Measurements from ENCODE around the gene SLC7A1. TPM values are rescaled to one million over a fixed set of nuclear protein-coding genes. Genes with fewer than 3 reads are reported as not detected.

SLC7A1 gene
- total RNA-seq, 6 donors from 2014 or later, result 2.1 to 38.0 (median 21.5) TPM

DNA sequence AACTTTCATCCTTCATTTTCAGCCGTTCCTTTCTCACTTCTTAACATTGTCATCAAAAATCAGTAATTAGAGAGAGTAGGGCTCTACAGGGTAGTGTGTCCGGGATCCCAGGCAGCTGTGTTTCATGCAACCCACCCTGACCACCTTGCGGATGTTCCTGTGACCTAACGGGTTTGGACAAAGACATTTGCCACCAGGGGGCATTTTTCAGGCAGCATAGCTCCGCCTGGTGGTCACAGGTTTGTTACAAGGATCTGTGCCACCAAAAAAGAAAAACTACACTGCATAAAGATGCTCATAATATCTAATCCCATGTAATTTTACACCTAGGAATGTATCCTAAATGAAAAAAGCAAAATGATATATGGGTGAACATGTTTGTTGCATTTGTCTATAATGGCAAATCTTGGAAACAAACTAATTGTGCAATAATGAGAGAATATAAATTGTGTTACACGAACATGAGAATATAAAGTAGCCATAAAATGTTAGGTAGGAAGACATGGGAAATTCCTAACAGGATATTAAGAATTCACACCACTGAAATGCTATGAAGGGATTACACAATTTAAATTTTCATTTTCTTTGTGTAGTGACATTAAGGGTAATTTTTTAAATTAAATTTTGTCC lies 123.0 kb downstream of the SLC7A1 start:
- no peaks in the 10 kb centered on the region for H3K9me3 ChIP-seq
- no peak overlapping the region for H3K27ac ChIP-seq
- DNase-seq (no peak), ATAC-seq (ENCODE audit: low FRiP score in 2 of 2) (peak in 1 of 2 donors; percentile 67)
- no peaks in the 10 kb centered on the region for H3K4me1 ChIP-seq
- no peak for TF ChIP-seq POLR2A (IDR thresholded peaks at IDR 0.05)
- TF ChIP-seq POLR2AphosphoS5 (IDR thresholded peaks at IDR 0.05), result no peak
- TF ChIP-seq CTCF (IDR thresholded peaks at IDR 0.05), result peak; percentile 25 to 62 (median 43)
- H3K4me3 ChIP-seq, result no peak overlapping the region
- no peaks in the 10 kb centered on the region for H3K27me3 ChIP-seq
- WGBS, 2 donors, result 49 to 51% methylated on average over 6 of the region's 6 CpGs
- H3K36me3 ChIP-seq, result no peaks in the 10 kb centered on the region

DNA sequence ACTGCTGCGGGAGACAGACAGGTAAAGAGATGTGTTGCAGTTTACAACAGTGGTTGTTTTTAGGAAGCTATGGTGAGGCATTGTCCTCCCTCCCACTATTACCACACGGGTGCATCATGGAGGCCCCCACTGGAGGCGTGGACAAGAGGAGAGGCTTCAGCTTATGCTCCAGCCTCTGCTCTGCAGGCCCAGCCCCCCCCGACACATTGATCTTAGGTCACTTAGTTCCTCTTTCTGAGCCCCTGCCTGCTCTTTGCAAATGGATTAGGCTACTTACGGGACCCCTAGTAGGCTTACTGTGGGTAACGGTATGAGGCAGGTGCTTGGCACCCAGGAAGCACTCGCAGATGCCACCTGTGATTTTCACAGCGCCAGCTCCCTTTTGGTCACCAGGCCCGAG lies 123.9 kb downstream of the SLC7A1 start:
- Histone ChIP-seq H3K4me1 (no peaks in the 10 kb centered on the region), H3K9me3 (no peaks in the 10 kb centered on the region), H3K4me3 (no peak overlapping the region), H3K27me3 (no peaks in the 10 kb centered on the region), H3K27ac (no peak overlapping the region), H3K36me3 (no peaks in the 10 kb centered on the region)
- ATAC-seq (ENCODE audit: low FRiP score in 2 of 2) (peak in 1 of 2 donors; percentile 41), DNase-seq (no peak)
- WGBS, 2 donors, result 81 to 85% methylated on average over 8 to 9 of the region's 9 CpGs
- TF ChIP-seq POLR2A (IDR thresholded peaks at IDR 0.05) (no peak), POLR2AphosphoS5 (IDR thresholded peaks at IDR 0.05) (no peak), EP300 (IDR thresholded peaks at IDR 0.05) (no peak), CTCF (IDR thresholded peaks at IDR 0.05) (no peak)

DNA sequence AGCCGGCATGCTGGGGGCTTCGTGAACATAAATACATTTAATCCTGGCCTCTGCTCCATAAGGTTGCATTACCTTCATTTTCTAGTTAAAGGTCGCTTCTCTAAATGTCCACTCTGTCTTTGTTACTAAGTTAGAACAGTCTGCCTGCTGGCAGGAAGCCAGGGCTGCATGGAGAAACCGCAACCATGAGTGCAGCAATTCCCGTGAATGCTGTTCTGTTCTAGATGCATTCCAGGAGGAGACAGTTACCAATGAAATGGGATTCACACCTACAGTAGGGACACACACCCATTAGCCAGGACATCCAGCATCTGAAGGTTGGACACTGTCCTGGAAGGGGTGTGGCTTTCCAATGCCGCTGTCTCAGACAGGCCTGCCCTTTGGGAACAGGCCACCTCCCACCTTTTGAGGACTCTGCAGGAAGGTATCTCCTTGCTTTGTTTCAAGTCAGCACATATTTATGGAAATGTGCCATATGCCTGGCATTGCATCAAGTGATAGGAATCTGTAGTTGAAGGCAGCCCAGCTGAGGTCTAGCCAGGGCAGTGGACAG lies 129.7 kb downstream of the SLC7A1 start:
- TF ChIP-seq EP300 (IDR thresholded peaks at IDR 0.05) (no peak), POLR2AphosphoS5 (IDR thresholded peaks at IDR 0.05) (no peak), CTCF (IDR thresholded peaks at IDR 0.05) (no peak), POLR2A (IDR thresholded peaks at IDR 0.05) (no peak)
- H3K4me1 ChIP-seq, result no peaks in the 10 kb centered on the region
- H3K27ac ChIP-seq, result no peak overlapping the region
- no peak overlapping the region for H3K4me3 ChIP-seq
- H3K36me3 ChIP-seq, result no peaks in the 10 kb centered on the region
- no peaks in the 10 kb centered on the region for H3K9me3 ChIP-seq
- H3K27me3 ChIP-seq, result no peaks in the 10 kb centered on the region
- ATAC-seq (ENCODE audit: low FRiP score in 2 of 2) (no peak), DNase-seq (no peak)
- 52 to 64% methylated on average over 6 of the region's 6 CpGs for WGBS, 2 donors

- Histone ChIP-seq H3K9me3 (no peaks in the 10 kb centered on the region), H3K4me3 (no peak overlapping the region), H3K27ac (no peak overlapping the region), H3K36me3 (no peaks in the 10 kb centered on the region), H3K4me1 (no peaks in the 10 kb centered on the region), H3K27me3 (no peaks in the 10 kb centered on the region)
- TF ChIP-seq CTCF (IDR thresholded peaks at IDR 0.05) (no peak), POLR2A (IDR thresholded peaks at IDR 0.05) (no peak), EP300 (IDR thresholded peaks at IDR 0.05) (no peak), POLR2AphosphoS5 (IDR thresholded peaks at IDR 0.05) (no peak)
- DNase-seq (no peak), ATAC-seq (ENCODE audit: low FRiP score in 2 of 2) (no peak)
- WGBS, 2 donors, result 63 to 75% methylated on average over 4 of the region's 4 CpGs
Observed at GRCh38 chr13:29464105-29464679, 131.3 kb downstream of the SLC7A1 start.

Measured in upper lobe of left lung (tissue), 6 donors.